ENCODE data around the gene CYB5B.

Gene CYB5B

DNA sequence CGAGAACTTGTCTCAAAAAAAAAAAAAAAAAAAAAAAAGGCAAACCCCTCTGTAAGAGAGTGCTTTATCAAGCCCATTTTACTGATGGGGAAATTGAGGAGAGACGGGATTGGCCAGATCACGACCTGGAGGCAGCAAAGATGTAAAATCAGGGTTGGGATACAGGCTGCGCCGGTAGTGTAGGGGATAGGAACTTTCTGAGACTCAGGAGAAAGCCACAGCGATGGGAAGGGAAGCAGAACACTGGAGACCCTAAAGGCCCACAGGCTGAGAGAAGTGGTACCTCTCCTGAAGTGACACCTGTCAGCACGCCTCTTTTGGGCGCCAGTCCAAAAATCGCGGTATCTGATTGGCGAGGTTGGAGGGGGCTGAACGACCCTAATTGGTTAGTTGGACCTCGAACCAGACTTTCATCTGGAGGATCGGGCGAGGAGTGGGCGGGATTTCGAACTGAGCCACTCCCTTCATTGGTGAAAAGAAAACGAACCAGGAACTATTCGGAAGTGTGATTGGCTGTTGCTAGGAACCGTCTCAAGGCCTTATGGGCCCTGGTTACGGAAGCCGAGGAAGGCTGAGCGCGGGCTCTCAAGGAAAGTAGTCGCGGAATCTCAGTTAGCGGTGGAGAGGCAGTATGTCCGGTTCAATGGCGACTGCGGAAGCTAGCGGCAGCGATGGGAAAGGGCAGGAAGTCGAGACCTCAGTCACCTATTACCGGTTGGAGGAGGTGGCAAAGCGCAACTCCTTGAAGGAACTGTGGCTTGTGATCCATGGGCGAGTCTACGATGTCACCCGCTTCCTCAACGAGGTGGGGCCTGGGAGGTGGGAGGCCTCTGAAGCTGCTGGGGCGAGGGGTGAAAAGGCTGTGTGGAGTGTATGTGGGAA is at the start of gene CYB5B:
TSS of gene CYB5B (plus strand) at position 567 of the 882 bp plus-strand sequence. CDS start at position 632, 65 bp downstream.
- in situ Hi-C loops (cut with HindIII; ENCODE audit: low sequenced_read_pairs): no loop called here

- in situ Hi-C loops (cut with HindIII; ENCODE audit: low sequenced_read_pairs): no loop called here
These were observed 47.9 kb upstream of the CYB5B start for GRCh38 chr16:69376393-69377059.

- in situ Hi-C loops (cut with HindIII; ENCODE audit: low sequenced_read_pairs): no loop called here
These were observed 46.4 kb upstream of the CYB5B start for GRCh38 chr16:69378036-69378435.

DNA sequence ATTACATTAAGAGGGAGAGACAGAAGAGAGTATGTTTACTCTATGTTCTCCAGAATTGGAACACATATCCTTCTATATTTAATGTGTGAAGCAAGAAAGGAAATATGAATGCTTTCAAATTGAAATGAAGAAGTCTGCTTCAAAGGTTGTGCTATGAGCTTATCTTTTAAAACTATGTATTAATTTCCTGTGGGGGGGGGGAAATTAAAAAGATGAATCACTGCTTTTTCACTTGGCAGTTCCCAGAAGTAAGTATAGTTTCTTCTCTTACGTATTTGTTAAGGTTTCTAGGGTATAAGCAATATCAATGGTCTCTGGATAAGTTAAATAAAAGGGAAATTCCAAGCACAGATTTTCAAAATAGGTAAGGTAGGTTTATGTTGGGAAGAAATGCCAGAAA is 45.7 kb upstream of the CYB5B start:
- in situ Hi-C loops (cut with HindIII; ENCODE audit: low sequenced_read_pairs): no loop called here

DNA sequence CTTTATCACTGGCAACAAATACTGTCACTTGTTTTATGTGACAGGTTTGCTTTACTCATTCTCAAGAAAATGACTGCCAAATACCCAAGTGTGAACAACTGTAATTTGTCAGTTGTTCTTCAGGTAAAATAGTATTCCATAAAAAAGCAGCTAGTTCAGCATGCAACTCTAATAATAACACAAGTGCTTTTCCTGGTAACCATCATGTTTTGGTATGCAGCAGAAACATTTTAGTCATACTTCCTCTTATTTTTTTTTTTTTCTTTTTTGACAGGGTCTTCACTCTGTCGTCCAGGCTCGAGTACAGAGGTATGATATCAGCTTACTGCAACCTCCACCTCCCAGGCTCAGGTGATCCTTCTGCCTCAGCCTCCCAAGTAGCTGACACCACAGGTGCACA is 43.2 kb upstream of the CYB5B start:
- in situ Hi-C loops (cut with HindIII; ENCODE audit: low sequenced_read_pairs): no loop called here

- in situ Hi-C loops (cut with HindIII; ENCODE audit: low sequenced_read_pairs): no loop called here
These were observed 42.0 kb upstream of the CYB5B start for GRCh38 chr16:69382421-69382820.

DNA sequence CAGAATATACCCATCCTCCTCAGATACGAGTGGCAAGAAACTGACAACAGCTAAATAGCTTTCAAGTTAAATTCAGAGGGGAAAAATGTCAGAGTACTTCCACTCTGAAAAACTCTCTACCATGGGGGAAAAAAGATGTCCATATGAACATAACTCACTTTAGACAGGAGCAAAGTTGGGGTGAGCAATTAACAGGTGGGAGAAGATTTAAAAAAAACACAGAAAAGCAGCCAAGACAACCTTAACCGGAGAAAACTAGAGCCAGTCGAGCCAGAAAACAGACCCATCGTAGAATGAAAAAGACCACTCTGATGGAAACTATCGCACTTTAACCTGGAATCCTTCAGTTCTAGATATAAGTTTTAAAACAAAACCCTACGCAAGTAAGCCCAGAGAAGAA is 39.4 kb upstream of the CYB5B start:
- in situ Hi-C loops (cut with HindIII; ENCODE audit: low sequenced_read_pairs): no loop called here

DNA sequence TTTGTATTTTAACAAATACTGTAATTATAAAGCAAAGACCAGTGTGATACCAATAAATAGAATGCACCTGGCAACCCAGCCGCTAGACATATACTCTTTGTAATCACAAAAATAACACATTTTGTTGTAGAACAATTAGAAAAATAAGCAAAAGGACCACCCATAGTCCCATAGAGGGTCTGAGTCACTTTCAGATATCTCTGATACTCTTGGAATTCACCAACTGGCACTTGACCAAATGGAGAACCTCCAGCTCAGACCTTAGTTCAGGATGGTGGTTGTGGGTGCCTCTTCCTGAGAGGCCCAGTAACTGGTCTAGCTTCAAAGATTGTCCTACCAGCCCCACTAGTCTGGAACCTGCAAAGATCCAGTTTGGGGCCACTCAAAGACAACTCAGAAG is 37.8 kb upstream of the CYB5B start:
- in situ Hi-C loops (cut with HindIII; ENCODE audit: low sequenced_read_pairs): no loop called here

- in situ Hi-C loops (cut with HindIII; ENCODE audit: low sequenced_read_pairs): no loop called here
These were observed 30.2 kb upstream of the CYB5B start for GRCh38 chr16:69393898-69394849.

DNA sequence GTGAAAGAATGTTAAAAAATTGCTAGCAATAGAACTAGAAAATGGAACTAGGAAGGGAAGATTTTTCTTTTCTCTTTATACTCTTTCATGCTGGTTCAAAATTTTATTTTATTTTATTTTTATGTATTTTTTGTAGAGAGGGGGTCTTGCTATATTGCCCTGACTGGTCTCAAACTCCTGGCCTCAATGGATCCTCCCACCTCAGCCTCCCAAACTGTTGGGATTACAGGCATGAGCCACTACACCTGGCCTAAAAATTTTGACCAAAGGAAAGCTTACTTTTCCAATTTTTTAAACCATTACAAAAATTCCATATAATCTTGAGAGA is 28.6 kb upstream of the CYB5B start:
- in situ Hi-C loops (cut with HindIII; ENCODE audit: low sequenced_read_pairs): loop anchor here (5.0 kb wide), 1 partner anchor 66 kb away; no protein-coding TSS in a partner anchor

DNA sequence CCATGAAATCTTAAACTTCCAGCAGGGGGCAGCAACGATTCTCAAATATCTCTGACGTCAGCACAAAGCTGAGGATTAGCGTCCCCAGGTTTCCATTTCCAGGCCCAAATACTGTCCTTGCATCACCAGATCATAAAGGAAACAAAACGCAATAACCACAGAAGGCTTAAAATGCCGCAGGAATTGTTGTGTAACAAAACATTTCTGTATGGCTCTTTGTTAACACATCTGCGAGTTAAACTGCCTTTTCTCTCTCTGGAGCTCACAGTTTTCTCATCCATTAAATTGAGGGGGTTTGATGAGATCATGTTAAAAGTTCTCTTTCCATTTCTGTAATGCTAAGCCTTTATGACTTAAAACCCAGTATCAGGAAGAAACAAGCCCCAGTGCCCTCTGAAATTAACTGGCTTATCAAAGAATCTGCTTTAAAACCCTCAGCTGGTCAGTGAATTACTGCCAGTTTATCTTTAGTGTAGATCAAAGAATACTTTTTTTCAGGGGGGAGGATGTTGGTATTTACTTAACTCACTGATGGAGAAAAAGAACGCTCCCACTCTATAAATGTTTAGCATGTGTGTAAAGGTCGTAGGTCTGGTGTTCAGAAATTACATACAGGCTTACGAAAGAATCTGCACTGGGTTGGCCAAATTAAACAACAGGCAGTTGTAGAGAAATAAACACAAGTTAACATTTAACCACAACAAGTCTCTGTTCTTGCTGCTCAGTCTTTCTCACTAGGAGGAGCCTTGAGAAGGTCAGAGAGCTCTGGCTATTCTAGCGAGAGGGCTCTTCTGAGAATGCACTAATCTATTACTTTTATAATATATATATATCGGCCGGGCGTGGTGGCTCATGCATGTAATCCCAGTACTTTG is 28.0 kb upstream of the CYB5B start:
- in situ Hi-C loops (cut with HindIII; ENCODE audit: low sequenced_read_pairs): loop anchor here (5.0 kb wide), 1 partner anchor 66 kb away; no protein-coding TSS in a partner anchor

DNA sequence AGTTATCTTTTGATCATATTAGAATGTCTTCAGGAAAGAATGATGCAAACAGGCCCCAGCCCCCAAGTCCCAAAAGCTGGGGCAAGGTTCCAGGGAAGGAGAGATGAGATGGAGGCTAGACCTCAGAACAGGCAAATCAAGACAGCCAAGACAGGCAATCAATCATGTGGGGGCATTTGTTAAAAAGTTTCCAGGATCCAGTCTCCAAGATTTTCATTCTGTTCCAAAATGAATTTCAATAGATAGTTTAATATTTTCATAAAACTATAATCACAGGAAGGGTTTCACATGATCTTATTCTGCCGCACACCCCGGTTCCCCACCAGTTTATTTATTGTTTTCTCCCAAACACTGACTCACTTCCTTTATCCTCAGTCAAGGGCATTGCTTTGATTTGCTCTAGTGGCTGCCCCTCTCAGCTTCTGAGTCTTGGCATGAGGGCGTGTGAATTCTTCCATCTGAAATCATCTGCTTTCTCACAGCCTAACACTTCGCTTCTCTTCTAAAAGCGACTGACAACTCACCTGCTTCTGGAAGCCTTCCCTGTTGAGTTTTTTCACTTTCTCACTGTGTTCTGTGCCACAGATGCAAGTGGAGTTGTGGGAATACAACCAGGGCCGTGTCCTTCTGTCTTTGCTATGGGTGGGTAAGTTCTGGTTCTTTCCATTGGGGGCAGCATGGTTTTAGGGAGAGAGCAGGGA is 26.4 kb upstream of the CYB5B start:
- in situ Hi-C loops (cut with HindIII; ENCODE audit: low sequenced_read_pairs): loop anchor here (5.0 kb wide), 1 partner anchor 64 kb away; no protein-coding TSS in a partner anchor

- in situ Hi-C loops (cut with HindIII; ENCODE audit: low sequenced_read_pairs): loop anchor here (5.0 kb wide), 1 partner anchor 63 kb away; no protein-coding TSS in a partner anchor
These were observed 25.1 kb upstream of the CYB5B start for GRCh38 chr16:69399361-69399760.

DNA sequence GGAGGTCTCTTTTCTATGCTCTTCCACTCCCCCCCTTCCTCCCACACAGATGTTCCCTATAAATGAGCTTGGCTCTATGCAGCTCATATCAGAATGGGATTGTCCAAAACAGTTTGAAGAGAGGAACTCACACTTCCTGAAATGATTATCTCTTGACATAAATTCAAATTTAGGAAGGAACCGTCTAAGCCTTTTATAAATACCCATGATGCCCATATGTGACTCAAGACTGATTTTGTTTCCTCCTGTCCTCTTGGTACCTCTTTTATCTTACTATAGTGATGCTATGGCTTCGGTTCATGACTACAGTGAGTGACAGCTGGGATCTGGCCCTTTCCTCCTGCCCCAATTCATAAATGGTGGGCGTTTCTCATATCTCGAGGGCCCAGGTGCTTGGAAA is 22.0 kb upstream of the CYB5B start:
- in situ Hi-C loops (cut with HindIII; ENCODE audit: low sequenced_read_pairs): no loop called here

DNA sequence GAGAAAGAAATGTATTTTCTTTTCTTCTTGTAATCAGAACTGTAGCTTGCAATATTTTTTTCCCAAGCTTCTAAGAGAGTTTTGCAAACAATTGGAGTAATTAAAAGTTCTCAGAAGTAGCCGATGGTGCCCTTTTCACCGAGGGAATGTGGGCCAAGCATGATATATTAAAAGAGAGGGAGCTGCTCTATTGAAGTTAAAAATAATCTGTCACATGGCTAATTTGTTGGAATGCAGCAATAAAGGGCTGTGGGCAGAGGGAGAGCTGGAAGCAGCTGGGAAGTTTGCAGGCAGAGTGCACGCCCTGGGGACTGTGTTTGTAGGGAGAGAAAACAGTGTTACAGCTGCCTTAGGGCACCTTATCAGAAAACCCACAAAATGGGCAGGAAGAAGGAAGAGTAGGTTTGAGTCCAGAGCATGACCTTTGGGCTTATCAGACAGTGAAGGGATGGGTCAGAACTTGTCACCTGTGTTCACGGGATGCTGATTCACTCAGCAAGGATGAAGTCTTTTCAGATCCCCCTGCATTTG is 20.1 kb upstream of the CYB5B start:
- in situ Hi-C loops (cut with HindIII; ENCODE audit: low sequenced_read_pairs): no loop called here

- in situ Hi-C loops (cut with HindIII; ENCODE audit: low sequenced_read_pairs): no loop called here
These were observed 19.1 kb upstream of the CYB5B start for GRCh38 chr16:69405326-69405725.

GRCh38 chr16:69405757-69406156 is 18.7 kb upstream of the CYB5B start:
- in situ Hi-C loops (cut with HindIII; ENCODE audit: low sequenced_read_pairs): no loop called here

DNA sequence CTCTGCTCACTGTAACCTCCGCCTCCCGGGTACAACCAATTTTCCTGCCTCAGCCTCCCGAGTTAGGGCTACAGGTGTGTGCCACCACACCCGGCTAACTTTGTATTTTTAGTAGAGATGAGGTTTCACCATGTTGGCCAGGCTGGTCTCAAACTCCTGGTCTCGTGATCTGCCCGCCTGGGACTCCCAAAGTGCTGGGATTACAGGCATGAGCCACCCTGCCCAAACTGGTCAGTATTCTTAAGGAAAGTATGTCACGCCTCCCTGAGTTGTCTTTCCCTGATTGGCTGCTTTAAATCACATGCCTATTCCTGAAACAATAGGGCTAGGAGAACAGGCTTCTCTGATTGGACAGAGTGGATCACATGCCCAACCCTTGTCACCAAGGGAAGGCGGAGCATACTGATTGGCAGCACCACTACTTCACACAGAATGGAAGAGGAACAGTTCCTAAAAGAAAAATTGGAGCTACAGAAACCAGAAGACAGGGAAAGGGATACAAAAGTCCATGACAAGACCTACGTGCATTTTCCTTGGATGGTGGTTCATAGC is 17.6 kb upstream of the CYB5B start:
- in situ Hi-C loops (cut with HindIII; ENCODE audit: low sequenced_read_pairs): no loop called here

All from DLD1 (cell line).